ENCODE measurements around the gene MYH13.

Gene MYH13

DNA sequence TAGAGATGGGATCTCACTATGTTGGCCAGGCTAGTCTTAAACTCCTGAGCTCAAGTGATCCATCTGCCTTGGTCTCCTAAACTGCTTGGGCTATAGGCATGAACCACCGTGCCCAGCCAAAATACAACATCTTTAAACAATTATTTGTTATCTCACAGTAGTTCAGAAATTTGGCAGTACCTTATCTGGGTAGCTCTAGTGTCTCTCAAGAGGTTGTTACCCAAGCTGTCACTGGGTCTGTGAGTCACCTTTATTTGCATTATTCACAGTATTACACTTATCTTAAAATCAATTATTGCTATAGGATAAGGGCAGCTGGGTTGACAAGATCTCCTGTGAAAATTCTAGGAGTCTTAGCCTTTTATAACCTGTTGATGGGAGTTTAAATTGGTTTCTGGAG is 110.4 kb downstream of the MYH13 start:
- Histone ChIP-seq H3K36me3 (replicated peaks; ENCODE audit: insufficient read depth, low read length) (no peaks in the 10 kb centered on the region), H2AFZ (ENCODE audit: low read length) (no peak overlapping the region), H3K79me2 (ENCODE audit: low read length) (no peaks in the 10 kb centered on the region), H3F3A (ENCODE audit: insufficient read depth, low read length) (no peaks in the 10 kb centered on the region), H3K27me3 (replicated peaks; ENCODE audit: insufficient read depth, low read length) (no peaks in the 10 kb centered on the region), H3K9ac (ENCODE audit: low read length) (no peak overlapping the region), H3K27ac (ENCODE audit: low read length) (no peak overlapping the region), H3K4me2 (ENCODE audit: low read depth, low read length) (no peak overlapping the region), H3K9me2 (replicated peaks; ENCODE audit: insufficient read depth, low read length) (no peaks in the 10 kb centered on the region), H3K4me3 (ENCODE audit: low read length) (no peak overlapping the region), H3K4me1 (ENCODE audit: low read length) (no peaks in the 10 kb centered on the region), H4K20me1 (ENCODE audit: insufficient read depth, low read length) (no peaks in the 10 kb centered on the region), H3K9me3 (replicated peaks; ENCODE audit: insufficient read depth, low read length) (no peaks in the 10 kb centered on the region)
- TF ChIP-seq CTCF (IDR thresholded peaks at IDR 0.05; ENCODE audit: low read length) (no peak), EZH2phosphoT487 (IDR thresholded peaks at IDR 0.05; ENCODE audit: low read length) (no peak), EZH2 (optimal IDR thresholded peaks at IDR 0.05; ENCODE audit: low read depth, low read length) (no peak)
- DNase-seq = no peak

DNA sequence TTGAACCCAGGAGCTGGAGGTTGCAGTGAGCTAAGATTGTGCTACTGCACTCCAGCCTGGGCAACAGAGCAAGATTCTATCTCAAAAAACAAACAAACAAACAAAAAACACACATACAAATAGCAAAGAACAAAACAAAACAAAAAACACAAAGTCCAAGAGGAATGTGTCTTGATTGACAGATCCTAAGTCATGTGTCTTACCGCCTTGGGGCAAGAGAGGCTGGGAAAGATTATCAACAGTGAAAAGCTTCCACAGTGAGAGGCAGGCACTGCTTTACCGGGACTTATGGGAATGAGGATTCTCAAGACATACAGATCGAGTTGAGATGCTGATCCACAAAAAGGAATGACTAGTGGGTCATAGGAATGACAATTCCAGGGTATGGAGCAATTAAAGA is 111.7 kb downstream of the MYH13 start:
- Histone ChIP-seq H3K36me3 (replicated peaks; ENCODE audit: insufficient read depth, low read length) (no peaks in the 10 kb centered on the region), H3K27me3 (replicated peaks; ENCODE audit: insufficient read depth, low read length) (no peaks in the 10 kb centered on the region), H3K9me3 (replicated peaks; ENCODE audit: insufficient read depth, low read length) (no peaks in the 10 kb centered on the region), H4K20me1 (ENCODE audit: insufficient read depth, low read length) (no peaks in the 10 kb centered on the region), H3K79me2 (ENCODE audit: low read length) (no peaks in the 10 kb centered on the region), H3K4me1 (ENCODE audit: low read length) (no peaks in the 10 kb centered on the region), H3K4me2 (ENCODE audit: low read depth, low read length) (no peak overlapping the region), H2AFZ (ENCODE audit: low read length) (no peak overlapping the region), H3F3A (ENCODE audit: insufficient read depth, low read length) (no peaks in the 10 kb centered on the region), H3K4me3 (ENCODE audit: low read length) (no peak overlapping the region), H3K27ac (ENCODE audit: low read length) (no peak overlapping the region), H3K9me2 (replicated peaks; ENCODE audit: insufficient read depth, low read length) (no peaks in the 10 kb centered on the region), H3K9ac (ENCODE audit: low read length) (no peak overlapping the region)
- DNase-seq = no peak
- TF ChIP-seq EZH2 (optimal IDR thresholded peaks at IDR 0.05; ENCODE audit: low read depth, low read length) (no peak), CTCF (IDR thresholded peaks at IDR 0.05; ENCODE audit: low read length) (no peak), EZH2phosphoT487 (IDR thresholded peaks at IDR 0.05; ENCODE audit: low read length) (no peak)

- H3K27ac ChIP-seq (ENCODE audit: low read length) = no peak overlapping the region
- H4K20me1 ChIP-seq (ENCODE audit: insufficient read depth, low read length) = no peaks in the 10 kb centered on the region
- H3F3A ChIP-seq (ENCODE audit: insufficient read depth, low read length) = no peaks in the 10 kb centered on the region
- no peak overlapping the region for H3K9ac ChIP-seq (ENCODE audit: low read length)
- H3K27me3 ChIP-seq (replicated peaks; ENCODE audit: insufficient read depth, low read length) = no peaks in the 10 kb centered on the region
- H3K9me2 ChIP-seq (replicated peaks; ENCODE audit: insufficient read depth, low read length) = no peaks in the 10 kb centered on the region
- H3K79me2 ChIP-seq (ENCODE audit: low read length) = no peaks in the 10 kb centered on the region
- no peak overlapping the region for H3K4me3 ChIP-seq (ENCODE audit: low read length)
- H3K4me2 ChIP-seq (ENCODE audit: low read depth, low read length) = peak overlapping the region; percentile 9; the same call in 1 of the 2 replicates
- no peaks in the 10 kb centered on the region for H3K9me3 ChIP-seq (replicated peaks; ENCODE audit: insufficient read depth, low read length)
- H3K36me3 ChIP-seq (replicated peaks; ENCODE audit: insufficient read depth, low read length) = no peaks in the 10 kb centered on the region
- DNase-seq = no peak
- TF ChIP-seq EZH2 (optimal IDR thresholded peaks at IDR 0.05; ENCODE audit: low read depth, low read length) (no peak), CTCF (IDR thresholded peaks at IDR 0.05; ENCODE audit: low read length) (no peak), EZH2phosphoT487 (IDR thresholded peaks at IDR 0.05; ENCODE audit: low read length) (no peak)
- H3K4me1 ChIP-seq (ENCODE audit: low read length) = no peaks in the 10 kb centered on the region
- H2AFZ ChIP-seq (ENCODE audit: low read length) = no peak overlapping the region
These were observed 121.4 kb downstream of the MYH13 start for GRCh38 chr17:10251212-10251948.
